H1 (cell line): ENCODE data around the gene EML1. TPM values are rescaled to one million over a fixed set of nuclear protein-coding genes. Genes with fewer than 3 reads are reported as not detected.

Source experiments
- EZH2 ChIP-seq: fragments of 200-600 bp; sonication (generic); IDR thresholded peaks from 2 replicates; pipeline ENCODE4 v1.7.1; 2012; ENCODE audit warnings: low read depth, mild to moderate bottlenecking, moderate library complexity, low read length, inconsistent platforms; ENCODE audit not compliant: severe bottlenecking
- NRF1 ChIP-seq: IDR thresholded peaks from 2 replicates; pipeline ENCODE4 v1.6.1; 2011; ENCODE audit warnings: mild to moderate bottlenecking, low read depth, low read length, improper control_type of control experiment
- SAP30 ChIP-seq: fragments of 300-600 bp; sonication (generic); IDR thresholded peaks from 2 replicates; pipeline ENCODE4 v1.7.1; 2012; ENCODE audit warnings: low read length, moderate library complexity, mild to moderate bottlenecking, inconsistent platforms; ENCODE audit not compliant: insufficient read depth, insufficient replicate concordance
- polyA plus RNA-seq, 7 experiments: library from polyadenylated mRNA; depleted of rRNA in 3 of 7; stranded (reverse) in 5 of 7; unstranded in 2 of 7; fragments of >200 nt in 5 of 7; fragments of 200-250 nt in 2 of 7; gene quantifications; 1 replicate in 5 of 7; 2 replicates in 1 of 7; 4 replicates in 1 of 7; pipeline versions ENCODE4 v1.2.1 to v1.2.3, GENCODE V29; 2011 to 2013; ENCODE audit warnings: missing spikeins in 2 of 7, mixed read lengths in 2 of 7
- total RNA-seq: library from RNA; stranded (reverse); fragmentation: NEBNext Ultra II Directional; extraction: Animal tissue kit (Norgen Biotek cat#: 25700); gene quantifications from 2 replicates; pipeline ENCODE4 v1.2.1, GENCODE V29; 2021
- TF ChIP-seq, protein P1 (sequence below): fragments of 300-600 bp; sonication (generic); IDR thresholded peaks from 2 replicates; pipeline ENCODE4 v1.7.1; 2012; ENCODE audit warnings: low read length, moderate library complexity, mild to moderate bottlenecking, inconsistent platforms; ENCODE audit not compliant: insufficient replicate concordance
- TF ChIP-seq, protein P2 (sequence below): IDR thresholded peaks from 2 replicates; pipeline ENCODE4 v1.6.1; 2012; ENCODE audit warnings: inconsistent platforms

The EML1 gene
- total and polyA plus RNA-seq, 2 of the 8 experiments (the other 6 are each of a cell fraction or from before 2014, with no cell fraction given): 11.1 to 24.7 TPM

DNA sequence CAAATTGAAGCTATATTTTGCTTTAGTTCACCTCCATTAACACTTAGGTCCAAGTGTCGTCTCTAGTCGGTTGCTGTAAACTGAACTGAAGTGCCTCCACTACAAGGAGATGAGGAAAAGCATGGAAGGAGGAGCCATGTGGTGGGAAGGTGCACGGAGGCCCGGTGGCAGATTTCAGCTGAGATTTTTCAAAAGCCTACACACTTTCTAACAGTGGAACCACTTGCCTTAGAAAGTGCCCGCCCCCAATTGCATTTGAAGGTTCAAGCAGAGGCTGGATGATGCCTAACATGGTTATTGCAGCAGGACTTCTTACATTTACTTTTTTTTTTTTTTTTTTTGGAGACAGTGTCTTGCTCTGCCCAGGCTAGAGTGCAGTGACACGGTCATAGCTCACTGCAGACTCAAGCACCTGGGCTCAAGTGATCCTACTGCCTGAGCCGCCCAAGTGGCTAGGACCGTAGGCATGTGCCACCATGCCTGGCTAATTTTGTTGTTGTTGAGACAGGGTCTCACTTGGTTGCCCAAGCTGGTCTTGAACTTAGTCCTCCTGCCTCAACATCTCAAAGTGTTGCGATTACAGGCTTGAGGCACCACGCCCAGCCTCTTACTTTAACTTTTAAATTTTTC lies 27.6 kb downstream of the EML1 start (continued):
- TF ChIP-seq, protein P1, sequence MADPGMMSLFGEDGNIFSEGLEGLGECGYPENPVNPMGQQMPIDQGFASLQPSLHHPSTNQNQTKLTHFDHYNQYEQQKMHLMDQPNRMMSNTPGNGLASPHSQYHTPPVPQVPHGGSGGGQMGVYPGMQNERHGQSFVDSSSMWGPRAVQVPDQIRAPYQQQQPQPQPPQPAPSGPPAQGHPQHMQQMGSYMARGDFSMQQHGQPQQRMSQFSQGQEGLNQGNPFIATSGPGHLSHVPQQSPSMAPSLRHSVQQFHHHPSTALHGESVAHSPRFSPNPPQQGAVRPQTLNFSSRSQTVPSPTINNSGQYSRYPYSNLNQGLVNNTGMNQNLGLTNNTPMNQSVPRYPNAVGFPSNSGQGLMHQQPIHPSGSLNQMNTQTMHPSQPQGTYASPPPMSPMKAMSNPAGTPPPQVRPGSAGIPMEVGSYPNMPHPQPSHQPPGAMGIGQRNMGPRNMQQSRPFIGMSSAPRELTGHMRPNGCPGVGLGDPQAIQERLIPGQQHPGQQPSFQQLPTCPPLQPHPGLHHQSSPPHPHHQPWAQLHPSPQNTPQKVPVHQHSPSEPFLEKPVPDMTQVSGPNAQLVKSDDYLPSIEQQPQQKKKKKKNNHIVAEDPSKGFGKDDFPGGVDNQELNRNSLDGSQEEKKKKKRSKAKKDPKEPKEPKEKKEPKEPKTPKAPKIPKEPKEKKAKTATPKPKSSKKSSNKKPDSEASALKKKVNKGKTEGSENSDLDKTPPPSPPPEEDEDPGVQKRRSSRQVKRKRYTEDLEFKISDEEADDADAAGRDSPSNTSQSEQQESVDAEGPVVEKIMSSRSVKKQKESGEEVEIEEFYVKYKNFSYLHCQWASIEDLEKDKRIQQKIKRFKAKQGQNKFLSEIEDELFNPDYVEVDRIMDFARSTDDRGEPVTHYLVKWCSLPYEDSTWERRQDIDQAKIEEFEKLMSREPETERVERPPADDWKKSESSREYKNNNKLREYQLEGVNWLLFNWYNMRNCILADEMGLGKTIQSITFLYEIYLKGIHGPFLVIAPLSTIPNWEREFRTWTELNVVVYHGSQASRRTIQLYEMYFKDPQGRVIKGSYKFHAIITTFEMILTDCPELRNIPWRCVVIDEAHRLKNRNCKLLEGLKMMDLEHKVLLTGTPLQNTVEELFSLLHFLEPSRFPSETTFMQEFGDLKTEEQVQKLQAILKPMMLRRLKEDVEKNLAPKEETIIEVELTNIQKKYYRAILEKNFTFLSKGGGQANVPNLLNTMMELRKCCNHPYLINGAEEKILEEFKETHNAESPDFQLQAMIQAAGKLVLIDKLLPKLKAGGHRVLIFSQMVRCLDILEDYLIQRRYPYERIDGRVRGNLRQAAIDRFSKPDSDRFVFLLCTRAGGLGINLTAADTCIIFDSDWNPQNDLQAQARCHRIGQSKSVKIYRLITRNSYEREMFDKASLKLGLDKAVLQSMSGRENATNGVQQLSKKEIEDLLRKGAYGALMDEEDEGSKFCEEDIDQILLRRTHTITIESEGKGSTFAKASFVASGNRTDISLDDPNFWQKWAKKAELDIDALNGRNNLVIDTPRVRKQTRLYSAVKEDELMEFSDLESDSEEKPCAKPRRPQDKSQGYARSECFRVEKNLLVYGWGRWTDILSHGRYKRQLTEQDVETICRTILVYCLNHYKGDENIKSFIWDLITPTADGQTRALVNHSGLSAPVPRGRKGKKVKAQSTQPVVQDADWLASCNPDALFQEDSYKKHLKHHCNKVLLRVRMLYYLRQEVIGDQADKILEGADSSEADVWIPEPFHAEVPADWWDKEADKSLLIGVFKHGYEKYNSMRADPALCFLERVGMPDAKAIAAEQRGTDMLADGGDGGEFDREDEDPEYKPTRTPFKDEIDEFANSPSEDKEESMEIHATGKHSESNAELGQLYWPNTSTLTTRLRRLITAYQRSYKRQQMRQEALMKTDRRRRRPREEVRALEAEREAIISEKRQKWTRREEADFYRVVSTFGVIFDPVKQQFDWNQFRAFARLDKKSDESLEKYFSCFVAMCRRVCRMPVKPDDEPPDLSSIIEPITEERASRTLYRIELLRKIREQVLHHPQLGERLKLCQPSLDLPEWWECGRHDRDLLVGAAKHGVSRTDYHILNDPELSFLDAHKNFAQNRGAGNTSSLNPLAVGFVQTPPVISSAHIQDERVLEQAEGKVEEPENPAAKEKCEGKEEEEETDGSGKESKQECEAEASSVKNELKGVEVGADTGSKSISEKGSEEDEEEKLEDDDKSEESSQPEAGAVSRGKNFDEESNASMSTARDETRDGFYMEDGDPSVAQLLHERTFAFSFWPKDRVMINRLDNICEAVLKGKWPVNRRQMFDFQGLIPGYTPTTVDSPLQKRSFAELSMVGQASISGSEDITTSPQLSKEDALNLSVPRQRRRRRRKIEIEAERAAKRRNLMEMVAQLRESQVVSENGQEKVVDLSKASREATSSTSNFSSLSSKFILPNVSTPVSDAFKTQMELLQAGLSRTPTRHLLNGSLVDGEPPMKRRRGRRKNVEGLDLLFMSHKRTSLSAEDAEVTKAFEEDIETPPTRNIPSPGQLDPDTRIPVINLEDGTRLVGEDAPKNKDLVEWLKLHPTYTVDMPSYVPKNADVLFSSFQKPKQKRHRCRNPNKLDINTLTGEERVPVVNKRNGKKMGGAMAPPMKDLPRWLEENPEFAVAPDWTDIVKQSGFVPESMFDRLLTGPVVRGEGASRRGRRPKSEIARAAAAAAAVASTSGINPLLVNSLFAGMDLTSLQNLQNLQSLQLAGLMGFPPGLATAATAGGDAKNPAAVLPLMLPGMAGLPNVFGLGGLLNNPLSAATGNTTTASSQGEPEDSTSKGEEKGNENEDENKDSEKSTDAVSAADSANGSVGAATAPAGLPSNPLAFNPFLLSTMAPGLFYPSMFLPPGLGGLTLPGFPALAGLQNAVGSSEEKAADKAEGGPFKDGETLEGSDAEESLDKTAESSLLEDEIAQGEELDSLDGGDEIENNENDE: no peak
- TF ChIP-seq EZH2 (no peak), NRF1 (no peak), SAP30 (no peak)
- TF ChIP-seq, protein P2, sequence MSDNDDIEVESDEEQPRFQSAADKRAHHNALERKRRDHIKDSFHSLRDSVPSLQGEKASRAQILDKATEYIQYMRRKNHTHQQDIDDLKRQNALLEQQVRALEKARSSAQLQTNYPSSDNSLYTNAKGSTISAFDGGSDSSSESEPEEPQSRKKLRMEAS: no peak
